Adipose tissue (tissue), 3 donors: ENCODE results near the gene AGPS. TPM values are rescaled to one million over a fixed set of nuclear protein-coding genes. Genes with fewer than 3 reads are reported as not detected.

ENCODE experiments used
- H3K27ac ChIP-seq: one replicate; pipeline ENCODE4 v1.5.1; 2013; ENCODE audit warnings: low read depth, low read length
- WGBS, 3 donors: extraction: QIAGEN DNeasy Blood & Tissue Kit; methylation state at CpG; one replicate each; pipeline ENCODE4 v1.1.7; 2013; 5-methylcytosine and 5-hydroxymethylcytosine counted together
- polyA plus RNA-seq, 3 donors: library from polyadenylated mRNA; stranded (reverse); fragments of 200-250 nt; gene quantifications; one replicate each; pipeline ENCODE4 v1.2.3, GENCODE V29; 2013
- donor health status: healthy with polysubstance abuse.
- donor health status: Bipolar disorder and iron deficiency.
- donor health status: healthy.

AGPS gene
- polyA plus RNA-seq, 3 donors, result 6.2 to 12.6 (median 10.3) TPM

DNA sequence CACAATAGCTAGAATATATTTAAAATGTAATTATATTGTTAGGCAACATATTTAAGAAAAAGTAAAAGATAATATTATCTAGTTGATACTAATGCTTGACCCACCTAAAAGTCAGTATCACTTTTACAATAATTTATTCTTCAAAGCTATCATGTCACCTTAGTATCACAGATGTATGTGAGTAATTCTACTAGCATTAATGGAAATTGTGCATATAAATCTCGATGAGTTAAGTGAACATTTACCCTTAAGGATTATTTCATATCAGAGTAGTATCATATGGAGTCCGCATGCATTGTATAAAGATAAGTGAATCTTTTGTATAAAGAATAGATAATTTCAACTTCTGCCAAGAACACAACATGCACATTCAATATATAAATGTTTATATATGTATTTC, 103.4 kb downstream of the AGPS start:
- no peak overlapping the region for H3K27ac ChIP-seq
- WGBS, 3 donors, result 89 to 97% (median 91%) methylated on average over 2 of the region's 2 CpGs

DNA sequence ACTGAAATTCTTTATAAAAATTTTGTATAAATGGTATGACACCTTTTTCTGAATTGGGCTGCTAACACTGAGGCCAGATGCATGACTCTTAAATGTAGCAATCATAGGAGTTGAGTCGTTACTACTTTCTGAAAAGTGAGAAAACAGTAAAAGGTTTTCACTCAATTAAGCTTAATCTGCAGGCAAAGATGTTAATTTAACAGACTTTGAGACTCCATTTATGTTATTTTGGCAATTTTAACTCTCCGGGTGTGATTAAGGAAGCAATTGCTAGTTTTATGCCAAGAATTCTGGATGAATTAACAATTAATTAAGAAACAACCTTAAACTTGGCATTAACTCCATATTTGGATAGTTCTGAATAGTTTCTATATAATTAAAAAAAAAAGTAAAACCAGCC, 104.3 kb downstream of the AGPS start:
- WGBS, 3 donors, result 73 to 78% (median 78%) methylated on average over 2 of the region's 2 CpGs
- H3K27ac ChIP-seq, result no peak overlapping the region

DNA sequence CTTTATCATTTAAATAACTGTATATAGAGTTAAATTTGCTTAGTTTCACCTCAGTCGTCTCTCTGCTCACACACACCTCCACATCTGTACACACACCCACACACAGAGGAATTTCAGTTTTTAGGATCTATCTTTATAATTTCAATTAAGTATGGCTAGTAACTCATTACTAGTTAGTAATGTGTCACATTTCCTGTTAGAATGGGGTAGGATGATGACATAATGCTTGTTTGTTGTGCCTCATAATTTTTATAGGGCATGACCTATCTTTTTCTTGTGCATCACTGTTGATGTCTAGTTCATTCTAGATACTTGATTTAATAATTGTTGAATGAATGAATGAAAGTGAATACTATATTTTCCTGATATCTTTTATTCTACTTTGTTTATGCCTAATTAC, 108.6 kb downstream of the AGPS start:
- H3K27ac ChIP-seq, result no peak overlapping the region
- WGBS, 3 donors, result 76 to 80% (median 77%) methylated on average over 1 of the region's 1 CpG

- no peak overlapping the region for H3K27ac ChIP-seq
These were observed 113.9 kb downstream of the AGPS start for GRCh38 chr2:177506505-177506904.

GRCh38 chr2:177506998-177507397, 114.4 kb downstream of the AGPS start:
- H3K27ac ChIP-seq, result no peak overlapping the region
- 96 to 98% (median 96%) methylated on average over 2 of the region's 2 CpGs for WGBS, 3 donors

- 85 to 89% (median 88%) methylated on average over 4 of the region's 4 CpGs for WGBS, 3 donors
- no peak overlapping the region for H3K27ac ChIP-seq
These were observed 124.4 kb downstream of the AGPS start for GRCh38 chr2:177516824-177517544.

DNA sequence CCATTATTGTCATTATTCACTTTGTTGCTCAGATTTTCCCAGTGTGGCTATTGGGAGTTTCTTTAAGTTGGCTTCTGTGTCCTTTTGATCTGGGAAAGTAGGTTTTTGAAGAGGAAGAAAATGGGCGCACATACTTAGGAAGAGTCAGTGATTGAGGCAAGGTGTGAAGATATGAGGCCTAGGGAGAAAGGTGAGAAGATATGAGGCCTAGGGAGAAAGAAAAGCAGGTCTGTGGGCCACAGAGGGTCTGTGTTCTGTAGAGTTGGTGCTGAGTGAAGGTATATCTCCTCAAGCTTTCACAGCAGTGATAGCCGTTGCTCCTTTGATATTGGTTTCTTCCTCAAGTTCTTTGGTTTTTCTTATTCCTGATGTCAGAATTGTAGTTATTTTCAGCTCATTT, 126.2 kb downstream of the AGPS start:
- 98 to 99% (median 98%) methylated on average over 2 of the region's 2 CpGs for WGBS, 3 donors
- no peak overlapping the region for H3K27ac ChIP-seq

DNA sequence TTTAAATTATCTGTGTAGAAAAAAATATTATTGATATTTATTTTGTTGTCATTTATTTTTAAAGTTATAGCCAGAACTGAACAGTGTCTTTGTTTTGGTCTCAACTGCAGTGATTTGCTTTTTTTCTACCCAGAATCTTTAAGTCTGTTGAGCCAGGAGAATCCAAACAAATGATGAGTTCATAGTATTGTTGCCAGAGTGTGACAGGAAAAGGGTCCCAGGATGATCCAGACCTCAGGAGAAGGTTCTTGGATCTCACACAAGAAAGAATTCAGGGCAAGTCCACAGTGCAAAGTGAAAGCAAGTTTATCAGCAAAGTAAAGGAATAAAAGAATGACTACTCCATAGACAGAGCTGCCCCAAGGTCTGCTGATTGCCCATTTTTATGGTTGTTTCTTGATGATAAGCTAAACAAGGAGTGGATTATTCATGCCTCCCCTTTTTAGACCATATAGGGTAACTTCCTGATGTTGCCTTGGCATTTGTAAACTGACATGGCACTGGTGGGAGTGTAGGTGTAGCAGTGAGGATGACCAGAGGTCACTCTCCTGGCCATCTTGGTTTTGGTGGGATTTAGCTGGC, 127.1 kb downstream of the AGPS start:
- no peak overlapping the region for H3K27ac ChIP-seq

- no peak overlapping the region for H3K27ac ChIP-seq
- WGBS, 3 donors, result 91 to 97% (median 96%) methylated on average over 2 of the region's 2 CpGs
These were observed 127.8 kb downstream of the AGPS start for GRCh38 chr2:177520324-177520723.

DNA sequence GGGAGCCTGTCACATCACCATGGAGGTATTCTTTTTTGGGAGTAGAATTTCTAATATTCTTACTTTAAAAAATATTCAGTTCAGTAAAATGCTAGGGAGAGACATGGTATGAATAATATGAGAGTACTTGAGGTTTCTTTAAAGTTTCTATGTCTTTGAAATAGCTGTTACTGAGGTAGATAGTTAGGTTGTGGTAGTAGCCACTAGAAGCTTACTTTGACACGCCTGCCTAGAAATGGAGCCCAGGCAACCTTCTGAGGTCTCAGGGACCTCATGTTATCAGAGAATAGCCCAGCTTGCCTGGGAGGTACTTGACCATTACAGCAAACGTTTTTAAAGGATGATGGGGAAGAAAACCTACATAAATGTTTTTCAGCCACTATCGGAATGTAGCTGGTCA, 131.2 kb downstream of the AGPS start:
- H3K27ac ChIP-seq, result no peak overlapping the region
- WGBS, 3 donors, result 80 to 85% (median 82%) methylated on average over 3 of the region's 3 CpGs

- H3K27ac ChIP-seq, result no peak overlapping the region
- WGBS, 3 donors, result 82 to 89% (median 87%) methylated on average over 3 of the region's 3 CpGs
These were observed 132.9 kb downstream of the AGPS start for GRCh38 chr2:177525351-177525924.

DNA sequence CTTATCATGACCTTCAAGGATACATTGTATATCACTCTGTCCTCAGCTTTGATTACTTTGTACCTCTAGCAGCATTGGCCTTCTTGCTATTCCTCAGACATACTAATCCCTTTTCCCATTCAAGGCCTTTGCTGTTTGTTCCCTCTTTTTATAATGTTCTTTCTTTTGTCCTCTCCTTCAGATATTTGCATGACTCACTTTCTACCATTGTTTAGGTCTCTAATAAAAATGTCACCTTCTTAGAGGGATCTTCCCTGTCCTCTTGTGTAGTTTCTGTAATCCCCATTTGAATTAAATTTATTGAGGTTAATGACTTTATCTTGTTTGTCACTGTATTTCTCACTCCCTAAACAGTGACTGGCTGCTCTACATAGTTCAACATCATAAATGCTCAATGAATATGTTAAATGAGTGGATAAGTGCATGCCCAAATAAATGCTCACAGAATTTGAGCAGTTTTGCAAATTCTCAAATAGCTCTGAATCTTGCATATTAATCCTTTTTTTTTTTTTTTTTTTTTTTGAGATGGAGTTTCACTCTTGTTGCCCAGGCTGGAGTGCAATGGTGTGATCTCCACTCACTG, 135.9 kb downstream of the AGPS start:
- H3K27ac ChIP-seq, result no peak overlapping the region

- H3K27ac ChIP-seq, result no peak overlapping the region
- 96 to 98% (median 97%) methylated on average over 3 of the region's 3 CpGs for WGBS, 3 donors
These were observed 136.6 kb downstream of the AGPS start for GRCh38 chr2:177529166-177529565.

DNA sequence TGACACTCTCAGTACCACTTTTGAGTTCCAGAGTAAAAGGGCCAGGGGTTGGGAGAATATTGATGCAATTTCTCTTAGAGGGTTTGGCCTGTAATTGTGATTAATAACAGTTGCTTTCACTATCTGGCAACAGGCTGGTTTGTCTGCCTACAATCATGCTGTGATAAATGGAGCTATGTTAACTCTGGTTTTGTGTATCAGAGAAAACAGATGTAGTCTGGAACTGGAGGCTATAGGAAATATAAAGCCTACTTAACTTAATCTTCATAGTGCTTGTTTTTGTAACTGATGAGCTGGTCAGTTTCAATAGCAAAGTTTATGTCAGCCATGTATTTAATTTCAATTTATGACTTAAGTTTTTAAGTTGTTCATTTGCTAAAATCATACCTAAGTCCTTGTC, 138.0 kb downstream of the AGPS start:
- H3K27ac ChIP-seq, result no peak overlapping the region

DNA sequence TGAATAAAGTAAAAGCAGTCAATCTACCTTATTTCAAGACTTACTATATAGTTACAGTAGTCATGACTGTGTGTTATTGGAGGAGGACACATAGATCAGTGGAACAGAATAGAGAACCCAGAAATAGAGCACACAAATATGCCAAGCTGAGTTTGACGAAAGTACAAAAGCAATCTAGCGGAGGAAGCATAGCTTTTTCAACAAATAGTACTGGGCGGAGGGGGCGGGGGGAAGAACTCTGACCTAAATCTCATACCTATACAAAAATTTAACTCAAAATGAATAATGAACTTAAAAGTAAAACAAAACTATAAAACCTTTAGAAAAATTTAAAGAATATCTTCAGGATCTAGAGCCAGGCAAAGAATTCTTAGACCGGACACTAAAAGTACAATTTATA, 139.1 kb downstream of the AGPS start:
- H3K27ac ChIP-seq, result no peak overlapping the region

GRCh38 chr2:177532567-177532966, 140.0 kb downstream of the AGPS start:
- no peak overlapping the region for H3K27ac ChIP-seq
- 90 to 96% (median 92%) methylated on average over 1 of the region's 1 CpG for WGBS, 3 donors

More for the DNA sequence above, 139.1 kb downstream of the AGPS start:
- 97 to 98% (median 98%) methylated on average over 5 of the region's 5 CpGs for WGBS, 3 donors

GRCh38 chr2:177533253-177533652, 140.7 kb downstream of the AGPS start:
- no peak overlapping the region for H3K27ac ChIP-seq

- no peak overlapping the region for H3K27ac ChIP-seq
These were observed 142.4 kb downstream of the AGPS start for GRCh38 chr2:177535000-177535399.

DNA sequence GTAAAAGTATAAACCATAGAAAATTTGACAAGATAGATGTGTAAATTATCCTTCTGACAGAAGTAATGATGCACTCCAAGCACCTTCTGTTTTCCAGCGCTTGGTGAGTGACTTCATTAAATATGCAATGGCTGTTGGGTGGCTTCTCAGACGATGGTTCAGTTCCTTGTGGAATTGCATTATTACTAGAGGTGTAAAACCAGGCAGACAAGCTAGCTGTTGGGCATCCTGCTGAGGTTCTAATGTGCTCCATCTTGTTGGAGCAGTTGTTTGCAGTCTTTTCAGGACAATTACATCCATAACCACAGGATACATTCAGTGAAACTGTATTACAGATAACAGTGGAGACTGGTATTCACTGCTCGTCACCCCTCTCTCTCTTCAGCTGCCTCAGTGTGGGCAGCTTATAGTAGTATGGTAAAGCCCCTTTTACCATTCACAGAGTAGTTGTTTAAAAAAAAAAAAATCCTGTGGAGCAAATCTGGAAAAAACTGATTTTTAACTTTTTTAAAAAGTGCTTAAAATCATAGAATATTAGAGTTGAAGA, 143.5 kb downstream of the AGPS start:
- H3K27ac ChIP-seq, result no peak overlapping the region
- 91 to 93% (median 93%) methylated on average over 3 of the region's 3 CpGs for WGBS, 3 donors

DNA sequence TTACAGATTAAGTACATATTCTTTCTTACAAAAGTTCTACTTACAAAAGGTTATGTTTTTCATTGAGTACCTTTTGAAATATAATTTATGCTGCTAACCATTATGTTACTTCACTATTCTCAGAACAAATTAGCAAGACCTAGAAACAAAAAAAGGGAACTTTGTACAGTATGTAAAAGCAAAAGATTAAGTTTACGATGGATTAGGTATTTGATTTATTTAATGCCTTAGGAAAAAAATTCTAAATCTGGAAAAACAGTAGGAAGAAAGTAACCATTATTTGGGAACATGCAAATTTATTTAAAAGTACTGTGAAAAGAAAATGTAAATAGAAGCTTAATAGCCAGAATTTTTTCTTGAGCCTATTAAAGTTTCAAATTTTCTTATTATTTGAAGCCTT, 144.6 kb downstream of the AGPS start:
- 91 to 96% (median 92%) methylated on average over 1 of the region's 1 CpG for WGBS, 3 donors
- no peak overlapping the region for H3K27ac ChIP-seq
